HG02938 (cell line): Measurements from ENCODE around the gene MYH16.
"Not testable (repeated sequence)": the region's sequence is repeated elsewhere in the genome, so short reads cannot be mapped to it uniquely, and the experiment has no call there.

Source experiments
- ATAC-seq: cut with Tn5 transposase; IDR thresholded peaks from one replicate; pipeline ENCODE4 v1.9.1; 2021; ENCODE audit warnings: mild to moderate bottlenecking, moderate library complexity; ENCODE audit not compliant: unreplicated experiment

The MYH16 gene

GRCh38 chr7:99257675-99258074 is 15.0 kb upstream of the MYH16 start:
- ATAC-seq, result no peak

DNA sequence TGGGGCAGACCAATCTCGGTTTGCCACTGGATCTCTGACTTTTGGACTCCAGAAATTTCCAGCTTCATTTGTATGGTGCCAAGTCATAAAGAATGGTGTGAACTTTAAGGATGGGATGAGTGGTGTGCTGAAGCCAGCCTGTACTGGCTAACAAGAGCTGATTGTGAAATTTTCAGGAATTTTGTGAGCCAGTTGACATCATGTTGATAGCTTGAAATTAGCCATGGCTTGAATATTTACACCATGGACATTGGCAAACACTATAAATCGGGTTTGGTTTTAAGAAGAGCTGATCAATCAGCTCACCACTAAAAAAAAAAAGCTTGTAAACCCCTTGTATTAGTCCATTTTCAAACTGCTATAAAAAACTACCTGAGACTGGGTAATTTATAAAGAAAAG is 14.1 kb upstream of the MYH16 start:
- ATAC-seq, result no peak

DNA sequence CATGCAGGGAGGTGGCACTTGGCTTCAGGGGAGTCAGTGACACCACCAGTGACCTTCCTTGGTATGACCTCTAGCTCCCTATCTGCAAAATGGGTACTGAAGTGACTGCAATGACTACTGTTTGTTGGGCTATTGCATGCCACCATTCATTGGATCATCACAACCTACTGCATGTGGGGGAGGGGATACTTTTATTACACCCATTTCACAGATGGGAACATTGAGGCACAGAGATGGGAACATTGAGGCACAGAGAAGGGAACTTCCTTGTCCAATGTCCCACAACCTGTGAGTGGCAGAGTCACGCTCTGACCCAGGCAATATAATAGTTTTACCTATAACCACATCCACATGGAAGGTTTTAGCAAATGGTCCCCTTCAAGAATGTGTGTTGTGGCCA is 12.2 kb upstream of the MYH16 start:
- ATAC-seq, result no peak

- no peak for ATAC-seq
Observed at GRCh38 chr7:99261646-99262045, 11.0 kb upstream of the MYH16 start.

- no peak for ATAC-seq
Observed at GRCh38 chr7:99265848-99266480, 6.7 kb upstream of the MYH16 start.

DNA sequence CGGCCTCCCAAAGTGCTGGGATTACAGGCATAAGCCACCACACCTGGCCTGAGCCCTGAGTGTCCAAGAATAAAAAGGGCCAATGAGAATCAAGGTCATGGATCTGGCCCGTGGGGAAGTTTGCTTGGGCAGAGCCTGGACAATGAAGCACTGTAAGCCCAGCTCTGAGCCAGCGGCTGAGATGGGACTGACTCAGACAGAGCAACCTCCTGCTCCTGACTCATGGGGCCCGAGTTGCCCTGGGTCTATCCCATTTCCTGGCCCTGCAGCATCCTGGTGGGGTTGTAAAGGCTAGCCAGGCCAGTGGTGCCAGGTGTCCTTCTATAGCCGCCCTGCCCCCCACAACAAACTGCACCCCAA is 5.2 kb upstream of the MYH16 start:
- no peak for ATAC-seq

DNA sequence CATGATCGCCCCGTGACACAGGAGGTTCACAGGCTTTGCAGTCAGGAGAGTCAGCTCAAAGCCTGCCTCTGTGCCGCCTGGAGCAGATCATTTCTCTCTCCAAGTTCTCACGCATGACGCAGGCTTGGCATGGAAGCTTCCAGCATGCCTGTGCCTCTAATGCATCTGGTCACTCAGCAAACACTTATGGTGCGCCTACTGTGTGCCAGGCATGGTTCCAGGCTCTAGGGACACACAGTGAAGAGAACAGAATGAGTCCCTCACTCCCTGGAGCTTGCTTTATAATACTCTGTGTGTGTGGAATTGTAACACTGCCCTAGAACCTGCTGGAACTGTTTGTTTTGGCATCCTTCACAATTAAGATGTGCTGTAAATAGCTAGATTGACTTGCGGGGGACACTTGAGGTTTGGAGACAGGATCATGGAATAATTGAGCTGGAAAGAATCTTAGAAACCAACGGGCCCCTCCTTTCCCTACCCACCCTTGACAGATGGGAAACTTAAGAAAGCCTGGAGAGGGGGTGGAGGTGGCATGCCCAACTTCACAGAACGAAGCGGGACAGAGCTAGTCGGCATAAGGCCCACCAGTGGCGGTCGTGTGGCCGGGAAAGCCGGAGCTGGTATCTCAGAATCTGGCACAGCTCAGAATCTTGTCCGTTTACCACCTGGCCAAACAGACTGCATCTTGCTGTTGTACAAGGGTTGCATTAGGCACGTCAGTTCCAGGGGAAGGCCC is 4.6 kb upstream of the MYH16 start:
- no peak for ATAC-seq

DNA sequence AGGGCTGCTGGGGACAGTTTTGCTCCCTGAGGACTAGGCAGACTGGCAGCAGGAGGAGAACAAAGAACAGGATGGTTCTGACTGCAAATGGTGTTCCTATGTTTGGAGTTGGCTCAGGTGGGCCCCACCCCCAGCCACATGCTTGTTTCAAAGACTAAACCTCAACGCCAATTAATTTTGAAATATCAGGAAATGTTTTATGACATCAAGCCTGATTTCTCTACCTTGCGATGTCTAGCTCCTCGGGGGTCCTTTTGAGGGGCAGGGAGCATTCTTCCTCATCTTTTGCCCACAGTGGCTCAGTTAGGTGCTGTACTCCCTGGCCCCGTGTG is 4.1 kb upstream of the MYH16 start:
- no peak for ATAC-seq

GRCh38 chr7:99270702-99271101 is 1.9 kb upstream of the MYH16 start:
- ATAC-seq, result no peak

DNA sequence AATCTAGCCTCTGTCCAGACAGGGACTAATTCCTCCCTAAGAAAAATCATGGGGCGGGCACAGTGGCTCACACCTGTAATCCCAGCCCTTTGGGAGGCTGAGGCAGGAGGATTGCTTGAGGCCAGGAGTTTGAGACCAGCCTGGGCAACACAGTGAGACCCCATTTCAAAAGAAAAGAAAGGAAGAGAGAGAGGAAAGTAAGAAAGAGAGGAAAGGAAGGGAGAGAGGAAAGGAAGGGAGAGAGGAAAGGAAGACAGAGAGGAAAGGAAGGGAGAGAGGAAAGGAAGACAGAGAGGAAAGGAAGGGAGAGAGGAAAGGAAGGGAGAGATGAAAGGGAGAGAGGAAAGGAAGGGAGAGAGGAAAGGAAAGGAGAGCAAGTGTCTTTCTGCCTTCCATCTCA is 922 bp downstream of the MYH16 start:
- ATAC-seq, result not testable (repeated sequence)

GRCh38 chr7:99274908-99275307 is 2.3 kb downstream of the MYH16 start:
- not testable (repeated sequence) for ATAC-seq

- ATAC-seq, result no peak
Observed at GRCh38 chr7:99275496-99275895, 2.9 kb downstream of the MYH16 start.

GRCh38 chr7:99278180-99278579 is 5.5 kb downstream of the MYH16 start:
- no peak for ATAC-seq

GRCh38 chr7:99284165-99284564 is 11.5 kb downstream of the MYH16 start:
- not testable (repeated sequence) for ATAC-seq

DNA sequence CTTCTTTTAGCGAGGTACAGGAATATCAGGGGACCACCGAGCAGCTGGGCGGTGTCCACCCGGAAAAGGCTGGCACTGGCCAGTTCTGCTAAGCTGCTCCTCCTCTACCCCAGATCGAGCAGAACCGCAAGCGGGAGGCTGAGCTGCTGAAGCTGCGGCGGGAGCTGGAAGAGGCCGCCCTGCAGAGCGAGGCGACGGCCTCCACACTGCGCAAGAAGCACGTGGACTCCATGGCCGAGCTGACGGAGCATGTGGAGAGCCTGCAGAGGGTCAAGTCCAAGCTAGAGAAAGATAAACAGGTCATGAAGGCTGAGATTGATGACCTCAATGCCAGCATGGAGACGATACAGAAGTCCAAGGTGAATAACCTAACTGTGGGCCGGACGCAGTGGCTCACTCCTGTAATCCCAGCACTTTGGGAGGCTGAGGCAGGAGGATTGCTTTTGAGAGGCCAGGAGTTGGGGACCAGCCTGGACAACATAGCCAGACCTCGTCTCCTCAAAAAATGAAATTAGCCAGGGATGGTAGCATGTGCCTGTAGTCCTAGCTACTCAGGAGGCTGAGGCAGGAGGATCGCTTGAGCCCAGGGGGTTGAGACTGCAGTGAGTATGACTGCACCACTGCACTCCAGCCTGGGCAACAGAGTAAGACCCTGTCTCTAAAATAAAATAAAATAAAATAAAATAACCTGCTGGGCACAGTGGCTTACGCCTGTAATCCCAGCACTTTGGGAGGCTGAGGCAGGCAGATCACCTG is 15.3 kb downstream of the MYH16 start:
- no peak for ATAC-seq

DNA sequence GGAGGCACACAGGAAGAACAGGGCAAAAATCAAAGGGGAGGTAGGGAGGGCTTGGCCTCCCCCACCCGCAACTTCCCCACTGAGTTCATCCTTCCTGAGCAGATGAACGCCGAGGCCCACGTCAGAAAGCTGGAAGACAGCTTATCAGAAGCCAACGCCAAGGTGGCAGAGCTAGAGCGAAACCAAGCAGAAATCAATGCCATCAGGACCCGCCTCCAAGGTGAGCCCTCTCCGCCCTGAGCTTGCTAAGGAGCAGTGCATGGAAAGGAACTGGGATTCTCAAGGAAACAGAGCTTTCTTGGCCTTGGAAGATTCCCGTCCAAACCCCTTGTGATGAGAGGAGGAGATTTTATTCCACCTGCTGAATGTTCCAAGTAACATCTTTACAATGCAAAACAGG is 16.5 kb downstream of the MYH16 start:
- ATAC-seq, result no peak

GRCh38 chr7:99290148-99290547 is 17.5 kb downstream of the MYH16 start:
- not testable (repeated sequence) for ATAC-seq

GRCh38 chr7:99290980-99291607 is 18.5 kb downstream of the MYH16 start:
- ATAC-seq, result no peak

DNA sequence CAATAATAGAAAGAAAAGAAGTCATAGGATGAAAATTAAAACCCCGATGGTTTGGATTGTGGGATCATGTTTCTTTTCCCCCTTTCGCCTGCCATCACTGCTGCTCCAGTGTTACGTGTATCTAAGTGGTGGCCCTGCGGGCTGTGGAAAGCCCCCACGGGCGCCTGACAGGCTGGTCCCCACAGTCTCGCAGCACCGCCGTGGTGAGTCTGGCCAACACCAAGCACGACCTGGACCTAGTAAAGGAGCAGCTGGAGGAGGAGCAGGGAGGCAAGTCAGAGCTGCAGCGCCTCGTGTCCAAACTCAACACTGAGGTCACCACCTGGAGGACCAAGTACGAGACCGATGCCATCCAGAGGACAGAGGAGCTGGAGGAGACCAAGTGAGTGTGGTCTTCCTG is 19.5 kb downstream of the MYH16 start:
- ATAC-seq, result no peak

DNA sequence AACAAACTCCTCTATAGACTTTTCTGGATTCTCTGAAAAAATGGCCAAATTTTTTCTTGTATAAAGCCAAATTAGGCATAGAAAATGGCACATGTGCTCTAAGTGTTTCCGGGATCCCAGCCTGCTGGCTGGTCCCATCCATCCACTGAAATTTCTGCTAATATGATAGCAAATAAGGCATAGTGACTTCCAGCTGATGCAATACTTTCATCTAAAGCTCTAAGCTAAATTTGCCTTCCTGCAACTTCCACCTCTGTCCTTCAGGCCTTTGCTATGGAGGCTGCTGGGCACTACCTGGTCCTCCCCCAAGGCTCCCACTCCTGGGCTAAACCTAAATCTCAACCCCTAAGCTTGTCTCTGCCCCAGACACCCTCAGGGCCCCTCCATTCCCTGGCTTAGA is 20.5 kb downstream of the MYH16 start:
- ATAC-seq, result no peak

DNA sequence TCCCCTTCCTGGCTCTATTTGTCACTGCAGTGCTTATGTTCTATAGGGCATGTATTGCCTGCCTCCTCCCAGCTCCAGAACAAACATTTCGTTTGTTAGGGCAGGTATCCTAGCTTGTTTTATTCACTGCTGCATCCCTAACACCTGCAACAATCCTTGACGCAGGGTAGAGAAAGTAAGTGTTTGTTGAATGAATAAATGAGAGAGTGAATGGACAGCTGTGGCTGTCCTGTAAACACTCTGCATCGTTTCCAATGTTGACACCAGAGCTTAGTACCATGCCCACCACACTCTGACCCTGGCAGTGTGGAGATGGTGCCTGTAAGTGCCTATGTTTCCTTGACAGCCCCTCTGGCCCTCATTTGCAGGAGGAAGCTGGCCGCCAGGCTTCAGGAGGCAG is 21.0 kb downstream of the MYH16 start:
- ATAC-seq, result no peak

DNA sequence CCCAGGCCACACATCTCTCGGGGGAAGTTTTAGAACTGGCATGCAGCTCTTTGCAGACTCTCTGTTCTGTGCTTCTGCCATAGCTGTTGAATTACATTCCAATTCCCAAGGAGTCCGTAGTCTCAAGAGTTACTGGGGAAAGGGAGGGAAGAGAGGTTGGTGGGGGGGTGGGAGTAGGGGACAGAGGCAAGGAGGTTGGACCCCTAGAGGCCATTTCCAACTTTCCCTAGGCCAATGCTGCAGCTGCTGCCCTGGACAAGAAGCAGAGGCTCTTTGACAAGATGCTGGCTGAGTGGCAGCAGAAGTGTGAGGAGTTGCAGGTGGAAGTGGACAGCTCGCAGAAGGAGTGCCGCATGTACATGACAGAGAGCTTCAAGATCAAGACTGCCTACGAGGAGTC is 23.8 kb downstream of the MYH16 start:
- no peak for ATAC-seq
